ENCODE results near the gene CERS4. TPM values are rescaled to one million over a fixed set of nuclear protein-coding genes. Genes with fewer than 3 reads are reported as not detected.

CERS4 gene
- total RNA-seq, 1 donor from 2014 or later, result 30.0 TPM

Other genes with a start within 250 kb of the CERS4 start
- 209 and 211 TPM in 2 replicates for gene ELAVL1, start 203.7 kb upstream of the CERS4 start, total RNA-seq
- not detected in 2 replicates for gene CCL25, start 156.6 kb upstream of the CERS4 start, total RNA-seq
- gene FBN3, start 59.8 kb upstream of the CERS4 start, total RNA-seq, result 12.8 and 13.9 TPM in 2 replicates
- gene CD320, start 99.0 kb downstream of the CERS4 start, total RNA-seq, result 64.5 and 68.5 TPM in 2 replicates
- gene NDUFA7, start 112.0 kb downstream of the CERS4 start, total RNA-seq, result 50.9 and 51.8 TPM in 2 replicates
- gene RPS28, start 112.1 kb downstream of the CERS4 start, total RNA-seq, result 1,577 and 1,634 TPM in 2 replicates
- 0.66 and 0.77 TPM in 2 replicates for gene KANK3, start 133.9 kb downstream of the CERS4 start, total RNA-seq
- not detected in 2 replicates for gene ANGPTL4, start 154.8 kb downstream of the CERS4 start, total RNA-seq
- gene RAB11B, start 181.0 kb downstream of the CERS4 start, total RNA-seq, result 121 and 135 TPM in 2 replicates
- gene MARCHF2, start 203.9 kb downstream of the CERS4 start, total RNA-seq, result 13.6 and 14.6 TPM in 2 replicates
- gene HNRNPM, start 235.6 kb downstream of the CERS4 start, total RNA-seq, result 493 and 498 TPM in 2 replicates